HCT116 (cell line): Measurements from ENCODE around the gene IRX1. TPM values are rescaled to one million over a fixed set of nuclear protein-coding genes. Genes with fewer than 3 reads are reported as not detected.

Experiments used
- ATAC-seq: fragments of 200-7000 bp; cut with Tn5 transposase; 2 replicates; pipeline ENCODE4 v1.9.1; 2020; ENCODE audit warnings: mild to moderate bottlenecking, moderate library complexity
- BruUV-seq: library from RNA; stranded (reverse); fragments of 400-500 nt; replicated peaks from 2 replicates; lab custom pipeline; 2021; lab: Mats Ljungman, UMichigan
- CTCF ChIA-PET: fragments of 300-600 bp; sonication (Branson Sonifier 250); formaldehyde crosslinking; loops from one replicate; lab custom pipeline; 2021; ENCODE audit warnings: antibody characterized with exemption; lab: Charles Lee
- POLR2A ChIA-PET: fragments of 300-600, 350-600 bp; sonication (Branson Sonifier 250); formaldehyde crosslinking; loops from one replicate; lab custom pipeline; 2021; ENCODE audit warnings: antibody characterized with exemption; lab: Charles Lee
- RAD21 ChIA-PET, 2 experiments: fragments of 300-600 bp; sonication (Branson Sonifier 250); formaldehyde crosslinking; loops; one replicate each; lab custom pipeline; 2023; ENCODE audit warnings: low total read pairs in 2 of 2; ENCODE audit not compliant: uncharacterized antibody in 2 of 2, unreplicated experiment in 2 of 2, low non-redundant PET in 1 of 2; lab: Charles Lee
- DNase-seq: peaks from one replicate; pipeline ENCODE4 v3.0.0-alpha.2; 2010; ENCODE audit warnings: low read depth, low spot score
- H2AFZ ChIP-seq: fragments of 200-600 bp; shearing (Covaris generic), sonication (generic); 2 replicates; pipeline ENCODE4 v1.6.1; 2017; ENCODE audit warnings: low read depth, mixed run types, mixed read lengths, antibody characterized with exemption, low read length; ENCODE audit not compliant: poor library complexity, severe bottlenecking
- H3K27ac ChIP-seq: 2 replicates; pipeline ENCODE4 v1.5.1; 2012; ENCODE audit warnings: low read depth, low read length
- H3K27me3 ChIP-seq: fragments of 200-600 bp; sonication (generic); 2 replicates; pipeline ENCODE4 v1.6.1; 2016; ENCODE audit warnings: mixed run types, low read length, mixed read lengths; ENCODE audit not compliant: insufficient read depth
- H3K36me3 ChIP-seq, 2 experiments: fragments of 200-500 bp in 1 of 2; fragments of 200-600 bp in 1 of 2; sonication (Bioruptor generic) in 1 of 2; sonication (generic) in 1 of 2; 2 replicates each; pipeline versions ENCODE4 v1.5.1 to v1.6.1; 2014 to 2016; ENCODE audit warnings: low read length in 2 of 2, inconsistent platforms in 1 of 2, mixed read lengths in 1 of 2, mixed run types in 1 of 2; ENCODE audit not compliant: insufficient read depth in 2 of 2, control insufficient read depth in 1 of 2
- H3K4me1 ChIP-seq, 2 experiments: fragments of 200-600 bp in 1 of 2; sonication (generic) in 1 of 2; 2 replicates each; pipeline versions ENCODE4 v1.5.1 to v1.6.1; 2012 to 2017; ENCODE audit warnings: low read length in 2 of 2, inconsistent platforms in 1 of 2, mild to moderate bottlenecking in 1 of 2, mixed read lengths in 1 of 2, mixed run types in 1 of 2, moderate library complexity in 1 of 2; ENCODE audit not compliant: insufficient read depth in 2 of 2, control insufficient read depth in 1 of 2
- H3K4me2 ChIP-seq: fragments of 200-600 bp; sonication (generic); 2 replicates; pipeline ENCODE4 v1.6.1; 2017; ENCODE audit warnings: mixed run types, low read length, mixed read lengths
- H3K4me3 ChIP-seq, 2 experiments: fragments of 200-600 bp in 1 of 2; sonication (generic) in 1 of 2; replicated peaks in 1 of 2; 2 replicates each; pipeline ENCODE4 v1.5.1; 2011 to 2016; ENCODE audit warnings: low read length in 2 of 2, control low read depth in 1 of 2, low read depth in 1 of 2, mild to moderate bottlenecking in 1 of 2, mixed read lengths in 1 of 2, mixed run types in 1 of 2
- H3K79me2 ChIP-seq: fragments of 200-600 bp; sonication (generic); 2 replicates; pipeline ENCODE4 v1.6.1; 2017; ENCODE audit warnings: mild to moderate bottlenecking, mixed run types, low read length, moderate library complexity, mixed read lengths; ENCODE audit not compliant: insufficient read depth
- H3K9ac ChIP-seq: fragments of 200-600 bp; sonication (generic); 2 replicates; pipeline ENCODE4 v1.6.1; 2016; ENCODE audit warnings: low read length, mixed read lengths
- H3K9me2 ChIP-seq: fragments of 200-600 bp; sonication (generic), shearing (Covaris generic); 2 replicates; pipeline ENCODE4 v1.6.1; 2017; ENCODE audit warnings: mixed run types, mild to moderate bottlenecking, moderate library complexity; ENCODE audit not compliant: insufficient read depth
- H3K9me3 ChIP-seq, 2 experiments: fragments of 200-500 bp in 1 of 2; fragments of 200-600 bp in 1 of 2; sonication (Bioruptor generic) in 1 of 2; sonication (generic) in 1 of 2; 2 replicates each; pipeline ENCODE4 v1.6.1; 2014 to 2017; ENCODE audit warnings: low read length in 2 of 2, mixed read lengths in 2 of 2, inconsistent platforms in 1 of 2, low read depth in 1 of 2, mild to moderate bottlenecking in 1 of 2, mixed run types in 1 of 2, moderate library complexity in 1 of 2; ENCODE audit not compliant: control insufficient read depth in 1 of 2, insufficient read depth in 1 of 2
- H4K20me1 ChIP-seq: fragments of 200-600 bp; sonication (generic), shearing (Covaris generic); 2 replicates; pipeline ENCODE4 v1.6.1; 2017; ENCODE audit warnings: mixed run types, mild to moderate bottlenecking, moderate library complexity; ENCODE audit not compliant: insufficient read depth
- JUND ChIP-seq: IDR thresholded peaks from 2 replicates; pipeline ENCODE4 v1.6.1; 2012
- RAD21 ChIP-seq: IDR thresholded peaks from 2 replicates; pipeline ENCODE4 v1.6.1; 2012; ENCODE audit warnings: low read depth, mild to moderate bottlenecking
- REST ChIP-seq: IDR thresholded peaks from 2 replicates; pipeline ENCODE4 v1.6.1; 2012; ENCODE audit warnings: low read depth
- intact Hi-C: fragments of 100-400 bp; cut with micrococcal nuclease; formaldehyde crosslinking; loops from 2 replicates; pipeline ENCODE4 v1.10.0; 2022
- total RNA-seq: library from RNA; stranded (reverse); gene quantifications from one replicate; pipeline ENCODE4 v1.2.1, GENCODE V29; 2021; ENCODE audit not compliant: unreplicated experiment

The IRX1 gene
- total RNA-seq, 1 experiment from 2014 or later = not detected

GRCh38 chr5:3601061-3601710 is 5.6 kb downstream of the IRX1 start:
- Histone ChIP-seq H3K79me2 (no peaks in the 10 kb centered on the region), H3K27ac (no peak overlapping the region), H3K9me3 (peaks cover 7 to 12% of the 10 kb centered on the region in 2 experiments; a peak in 2 of 4 replicates), H3K36me3 (no peaks in the 10 kb centered on the region), H4K20me1 (no peaks in the 10 kb centered on the region), H3K4me1 (no peaks in the 10 kb centered on the region), H2AFZ (no peak overlapping the region), H3K9ac (no peak overlapping the region), H3K4me2 (no peak overlapping the region), H3K4me3 (no peak overlapping the region), H3K9me2 (no peaks in the 10 kb centered on the region), H3K27me3 (no peaks in the 10 kb centered on the region)
- intact Hi-C loops = no loop called here
- DNase-seq (no peak), ATAC-seq (no peak)
- no TSS peak for BruUV-seq
- RAD21 ChIA-PET = no interaction called here
- POLR2A ChIA-PET = no interaction called here
- CTCF ChIA-PET = no interaction called here
- TF ChIP-seq RAD21 = no peak
- no peak for TF ChIP-seq REST
- TF ChIP-seq JUND = no peak
